CD4-positive, alpha-beta T cell treated with Interleukin-6 at 100 ng/mL for 8 hours (primary cell): ENCODE data around the gene FPR2.
A peak's percentile ranks its signal among the peaks of the same experiment; 100 is the strongest.
"Not testable (repeated sequence)": the region's sequence is repeated elsewhere in the genome, so short reads cannot be mapped to it uniquely, and the experiment has no call there.

Experiments
- DNase-seq: peaks from one replicate; pipeline ENCODE4 v3.0.0-alpha.2; 2020; ENCODE audit warnings: mixed read lengths, low spot score

Gene FPR2

GRCh38 chr19:51740356-51740755 lies 20.6 kb upstream of the FPR2 start:
- DNase-seq: no peak

GRCh38 chr19:51742789-51743188 lies 18.2 kb upstream of the FPR2 start:
- DNase-seq: no peak

GRCh38 chr19:51743405-51743804 lies 17.6 kb upstream of the FPR2 start:
- DNase-seq: no peak

- no peak for DNase-seq
Observed at GRCh38 chr19:51746731-51747130, 14.2 kb upstream of the FPR2 start.

GRCh38 chr19:51749979-51750378 lies 11.0 kb upstream of the FPR2 start:
- DNase-seq: no peak

- no peak for DNase-seq
Observed at GRCh38 chr19:51750400-51751094, 10.4 kb upstream of the FPR2 start.

- no peak for DNase-seq
Observed at GRCh38 chr19:51751655-51752054, 9.3 kb upstream of the FPR2 start, which contains the start of gene FPR1. FPR1 (minus strand) TSS chr19:51751878; CDS start chr19:51746994, 4,884 bp downstream.

GRCh38 chr19:51754109-51754508 lies 6.9 kb upstream of the FPR2 start:
- no peak for DNase-seq

GRCh38 chr19:51754770-51755169 lies 6.2 kb upstream of the FPR2 start:
- no peak for DNase-seq

- no peak for DNase-seq
Observed at GRCh38 chr19:51755571-51755970, 5.4 kb upstream of the FPR2 start.

GRCh38 chr19:51761696-51762095 lies 716 bp downstream of the FPR2 start:
- no peak for DNase-seq

- no peak for DNase-seq
Observed at GRCh38 chr19:51765086-51765485, 4.1 kb downstream of the FPR2 start.

GRCh38 chr19:51766461-51766860 lies 5.5 kb downstream of the FPR2 start:
- DNase-seq: no peak

- DNase-seq: no peak
Observed at GRCh38 chr19:51771376-51772130, 10.6 kb downstream of the FPR2 start.

GRCh38 chr19:51772977-51773376 lies 12.0 kb downstream of the FPR2 start:
- DNase-seq: no peak

- not testable (repeated sequence) for DNase-seq
Observed at GRCh38 chr19:51776561-51776960, 15.6 kb downstream of the FPR2 start.

- DNase-seq: peak; percentile 46
Observed at GRCh38 chr19:51777570-51778462, 16.8 kb downstream of the FPR2 start.

GRCh38 chr19:51779181-51779580 lies 18.2 kb downstream of the FPR2 start:
- no peak for DNase-seq

- no peak for DNase-seq
Observed at GRCh38 chr19:51779703-51780102, 18.7 kb downstream of the FPR2 start.

- no peak for DNase-seq
Observed at GRCh38 chr19:51780270-51780669, 19.3 kb downstream of the FPR2 start.

GRCh38 chr19:51781999-51782398 lies 21.0 kb downstream of the FPR2 start:
- no peak for DNase-seq

- no peak for DNase-seq
Observed at GRCh38 chr19:51783372-51783771, 22.4 kb downstream of the FPR2 start.
